B cell (primary cell): ENCODE results near the gene C1QTNF12. TPM values are rescaled to one million over a fixed set of nuclear protein-coding genes. Genes with fewer than 3 reads are reported as not detected.

Experiments
- ATAC-seq: fragments of 200-7000 bp; cut with Tn5 transposase; one replicate; pipeline ENCODE4 v1.10.0; 2021; ENCODE audit warnings: low read depth, mild to moderate bottlenecking, moderate number of reproducible peaks, moderate library complexity
- CTCF ChIA-PET: fragments of 350-600 bp; sonication (Branson Sonifier 250); formaldehyde crosslinking; loops from one replicate; lab custom pipeline; 2021; ENCODE audit warnings: antibody characterized with exemption, inconsistent platforms; lab: Charles Lee
- POLR2A ChIA-PET: fragments of 350-600 bp; sonication (Branson Sonifier 250); formaldehyde crosslinking; loops from one replicate; lab custom pipeline; 2021; ENCODE audit warnings: antibody characterized with exemption; lab: Charles Lee
- DNase-seq: peaks from one replicate; pipeline ENCODE4 v3.0.0; 2013
- H2AFZ ChIP-seq: 2 replicates; pipeline ENCODE4 v1.6.1; 2012; ENCODE audit warnings: mild to moderate bottlenecking, low read depth, low read length; ENCODE audit not compliant: insufficient read depth, poor library complexity, severe bottlenecking
- H3K27ac ChIP-seq, 2 donors: 1 replicate in 1 of 2; 2 replicates in 1 of 2; pipeline ENCODE4 v1.5.1; 2012 to 2013; ENCODE audit warnings: low read length in 2 of 2, mild to moderate bottlenecking in 2 of 2, moderate library complexity in 1 of 2
- H3K27me3 ChIP-seq, 4 experiments: fragments of 200-600 bp in 1 of 4; sonication (generic) in 1 of 4; replicated peaks in 1 of 4; 1 replicate in 2 of 4; 2 replicates in 2 of 4; pipeline versions ENCODE4 v1.6.1 to v1.7.0; 2013 to 2016; ENCODE audit warnings: low read length in 3 of 4, mild to moderate bottlenecking in 2 of 4, mixed read lengths in 1 of 4, moderate library complexity in 1 of 4; ENCODE audit not compliant: insufficient read depth in 4 of 4, control insufficient read depth in 3 of 4; ENCODE audit errors: control extremely low read depth in 1 of 4
- H3K36me3 ChIP-seq, 2 experiments: replicated peaks in 1 of 2; 1 replicate in 1 of 2; 2 replicates in 1 of 2; pipeline versions ENCODE4 v1.6.1 to v1.7.1; 2013; ENCODE audit warnings: low read length in 1 of 2; ENCODE audit not compliant: insufficient read depth in 2 of 2, control insufficient read depth in 1 of 2; ENCODE audit errors: control extremely low read depth in 1 of 2, extremely low read depth in 1 of 2
- H3K4me1 ChIP-seq, 2 donors: fragments of 200-600 bp in 1 of 2; sonication (generic) in 1 of 2; 1 replicate in 1 of 2; 2 replicates in 1 of 2; pipeline versions ENCODE4 v1.5.1 to v1.6.1; 2013 to 2017; ENCODE audit warnings: low read length in 2 of 2; ENCODE audit not compliant: control insufficient read depth in 2 of 2, insufficient read depth in 2 of 2
- H3K4me2 ChIP-seq: replicated peaks from 2 replicates; pipeline ENCODE3; 2012; ENCODE audit warnings: mild to moderate bottlenecking, low read depth, low read length; ENCODE audit not compliant: poor library complexity, severe bottlenecking
- H3K4me3 ChIP-seq, 5 experiments: fragments of 200-600 bp in 1 of 5; sonication (generic) in 1 of 5; 1 replicate in 3 of 5; 2 replicates in 2 of 5; pipeline versions ENCODE4 v1.5.1 to v1.7.0; 2011 to 2016; ENCODE audit warnings: low read length in 4 of 5, mild to moderate bottlenecking in 4 of 5, low read depth in 2 of 5, control low read depth in 1 of 5, moderate library complexity in 1 of 5; ENCODE audit not compliant: insufficient read depth in 1 of 5; ENCODE audit errors: control extremely low read depth in 1 of 5, extremely low read depth in 1 of 5
- H3K79me2 ChIP-seq: fragments of 200-600 bp; sonication (generic); one replicate; pipeline ENCODE4 v1.6.0; 2016; ENCODE audit warnings: low read length; ENCODE audit not compliant: control insufficient read depth, insufficient read depth
- H3K9ac ChIP-seq: fragments of 200-600 bp; sonication (generic); 2 replicates; pipeline ENCODE4 v1.6.1; 2017; ENCODE audit warnings: mild to moderate bottlenecking, low read length, moderate library complexity
- H3K9me3 ChIP-seq, 3 donors: one replicate each; pipeline versions ENCODE4 v1.6.1 to v1.7.1; 2013; ENCODE audit warnings: low read length in 2 of 3; ENCODE audit not compliant: control insufficient read depth in 2 of 3, insufficient read depth in 1 of 3; ENCODE audit errors: control extremely low read depth in 1 of 3
- H4K20me1 ChIP-seq: 2 replicates; pipeline ENCODE4 v1.6.0; 2012; ENCODE audit warnings: mild to moderate bottlenecking, low read length; ENCODE audit not compliant: insufficient read depth, control insufficient read depth, poor library complexity, severe bottlenecking
- H3K27ac Mint-ChIP-seq: one replicate; pipeline ENCODE4 v1.8.0; 2021; ENCODE audit warnings: mixed read lengths
- H3K27me3 Mint-ChIP-seq: one replicate; pipeline ENCODE4 v1.8.0; 2021; ENCODE audit warnings: mixed read lengths
- H3K4me1 Mint-ChIP-seq: one replicate; pipeline ENCODE4 v1.8.0; 2021; ENCODE audit warnings: mixed read lengths
- H3K4me3 Mint-ChIP-seq: one replicate; pipeline ENCODE4 v1.8.0; 2021; ENCODE audit warnings: mixed read lengths
- H3K9me3 Mint-ChIP-seq: one replicate; pipeline ENCODE4 v1.8.0; 2022; ENCODE audit warnings: mixed read lengths; ENCODE audit not compliant: insufficient read depth
- CTCF ChIP-seq: fragments of 200-600 bp; IDR thresholded peaks from one replicate; pipeline ENCODE4 v1.8.0; 2022; ENCODE audit warnings: antibody characterized with exemption, mild to moderate bottlenecking
- EZH2 ChIP-seq: IDR thresholded peaks from 2 replicates; pipeline ENCODE4 v1.6.1; 2012; ENCODE audit warnings: borderline replicate concordance, low read depth, mild to moderate bottlenecking, moderate library complexity, low read length; ENCODE audit not compliant: insufficient read depth, poor library complexity, severe bottlenecking
- WGBS: methylation state at CpG from one replicate; pipeline ENCODE4 v1.1.5; 2013; ENCODE audit warnings: missing lambda C conversion rate; ENCODE audit not compliant: insufficient coverage; 5-methylcytosine and 5-hydroxymethylcytosine counted together
- intact Hi-C: fragments of 100-400 bp; cut with micrococcal nuclease; formaldehyde crosslinking; loops from one replicate; pipeline ENCODE4 v1.10.0; 2022
- polyA plus RNA-seq: library from polyadenylated mRNA; depleted of rRNA; stranded (reverse); fragments of >200 nt; gene quantifications from 2 replicates; pipeline ENCODE4 v1.2.3, GENCODE V29; 2012
- total RNA-seq, 2 donors: library from RNA; stranded (reverse); fragments of 120-200 nt in 1 of 2; gene quantifications; 1 replicate in 1 of 2; 2 replicates in 1 of 2; pipeline versions ENCODE4 v1.2.3 to v1.2.4, GENCODE V29; 2013 to 2022

The C1QTNF12 gene
- total and polyA plus RNA-seq, 2 donors (not counting 1 experiment from before 2014, with no cell fraction given): 1.2 to 3.2 TPM

DNA sequence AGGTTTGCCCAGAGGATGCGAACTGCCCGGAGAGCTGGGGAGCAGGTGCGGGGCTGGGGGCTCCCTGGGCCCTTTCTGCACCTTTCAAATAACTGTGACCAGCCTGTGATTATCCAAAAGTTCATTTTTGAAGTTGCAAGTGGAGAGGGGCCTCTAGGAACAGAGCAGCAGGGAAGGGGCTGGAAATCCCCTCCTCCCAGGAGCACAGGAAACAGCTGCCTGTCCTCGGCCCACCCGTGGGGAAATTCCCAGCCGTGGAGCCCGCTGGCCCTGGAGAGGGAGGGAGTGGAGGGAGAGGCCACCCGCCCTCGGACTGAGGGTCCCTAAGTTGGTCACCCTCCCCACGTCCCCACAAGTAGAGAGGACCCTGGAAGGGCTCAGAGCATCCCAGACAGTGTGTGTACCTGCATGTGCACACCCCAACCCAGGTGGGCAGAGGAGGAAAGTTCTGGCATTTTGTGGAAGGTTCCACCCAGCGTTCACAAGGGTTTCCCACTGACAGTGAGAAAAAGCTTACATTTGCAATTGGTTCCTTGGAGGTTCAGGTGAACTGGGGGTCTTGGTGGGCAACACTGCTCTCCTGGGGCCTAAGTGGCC is 31.3 kb downstream of the C1QTNF12 start:
- H3K4me2 ChIP-seq: peak overlapping the region; percentile 77
- H3K27me3 ChIP-seq: peaks cover 0 to 15% (median 5%) of the 10 kb centered on the region in 4 experiments
- peak overlapping the region in 1 of 2 donors; percentile 10 for H3K27ac ChIP-seq
- H3K9me3 Mint-ChIP-seq: no peaks in the 10 kb centered on the region
- 88% methylated on average over 4 of the region's 11 CpGs for WGBS
- intact Hi-C loops: no loop called here
- H3K36me3 ChIP-seq: peaks cover 0 to 25% of the 10 kb centered on the region in 2 experiments
- TF ChIP-seq CTCF (no peak), EZH2 (no peak)
- H3K4me3 Mint-ChIP-seq: no peak overlapping the region
- peaks cover 32% of the 10 kb centered on the region for H4K20me1 ChIP-seq
- no peak overlapping the region for H3K9ac ChIP-seq
- no peak overlapping the region for H2AFZ ChIP-seq
- H3K9me3 ChIP-seq: peaks cover 0 to 11% (median 0%) of the 10 kb centered on the region in 3 donors
- H3K79me2 ChIP-seq: peaks cover 3% of the 10 kb centered on the region
- peak overlapping the region; percentile 37 for H3K27ac Mint-ChIP-seq
- H3K4me1 ChIP-seq: peaks cover 36 to 41% of the 10 kb centered on the region in 2 donors
- H3K27me3 Mint-ChIP-seq: no peaks in the 10 kb centered on the region
- DNase-seq: no peak
- H3K4me3 ChIP-seq: no peak overlapping the region
- ChIA-PET POLR2A (interaction anchor here (0.6 kb wide), 1 partner anchor 89 kb away, joined by 3 read pairs; no protein-coding TSS in a partner anchor), CTCF (interaction anchor here (0.9 to 1.9 kb wide), 3 partner anchors 12 to 93 kb away, joined by 3 to 11 read pairs (median 3); no protein-coding TSS in a partner anchor)
- peak; percentile 26 for ATAC-seq
- H3K4me1 Mint-ChIP-seq: peaks cover 25% of the 10 kb centered on the region
